Measurements from ENCODE around the gene HMGXB3. TPM values are rescaled to one million over a fixed set of nuclear protein-coding genes. Genes with fewer than 3 reads are reported as not detected.

HMGXB3 gene
- total RNA-seq, 4 donors from 2014 or later, result 17.4 to 26.5 (median 23.1) TPM

- Histone ChIP-seq H3K4me3 (no peak overlapping the region), H3K27ac (replicated peaks in 1 of 4) (no peak overlapping the region), H3K4me1 (peaks cover 0 to under 1% (median 0%) of the 10 kb centered on the region in 4 donors), H3K36me3 (peaks cover 0 to 6% (median 0%) of the 10 kb centered on the region in 4 donors), H3K27me3 (no peaks in the 10 kb centered on the region), H3K9me3 (no peaks in the 10 kb centered on the region)
- WGBS, result 77% methylated on average over 3 of the region's 3 CpGs
- no peak for DNase-seq (ENCODE audit: extremely low spot score)
- intact Hi-C loops (cut with DNase I), result no loop called here
- TF ChIP-seq POLR2A (IDR thresholded peaks at IDR 0.05; ENCODE audit: low read depth) (no peak), EP300 (IDR thresholded peaks at IDR 0.05) (no peak)
Observed at GRCh38 chr5:150073677-150074076, 73.1 kb downstream of the HMGXB3 start.

GRCh38 chr5:150075233-150075632, 74.7 kb downstream of the HMGXB3 start:
- intact Hi-C loops (cut with DNase I), result no loop called here
- TF ChIP-seq POLR2A (IDR thresholded peaks at IDR 0.05; ENCODE audit: low read depth) (no peak), CTCF (IDR thresholded peaks at IDR 0.05) (no peak), EP300 (IDR thresholded peaks at IDR 0.05) (no peak), POLR2AphosphoS5 (IDR thresholded peaks at IDR 0.05) (no peak)
- H3K27me3 ChIP-seq, result no peaks in the 10 kb centered on the region
- 48% methylated on average over 4 of the region's 4 CpGs for WGBS
- H3K36me3 ChIP-seq, result peaks cover 0 to 6% (median 0%) of the 10 kb centered on the region in 4 donors
- H3K27ac ChIP-seq (replicated peaks in 1 of 4), result no peak overlapping the region
- no peaks in the 10 kb centered on the region for H3K9me3 ChIP-seq
- no peaks in the 10 kb centered on the region for H3K4me1 ChIP-seq
- no peak overlapping the region for H3K4me3 ChIP-seq
- DNase-seq (ENCODE audit: extremely low spot score), result no peak

- intact Hi-C loops (cut with DNase I), result no loop called here
- H3K9me3 ChIP-seq, result no peaks in the 10 kb centered on the region
- H3K27me3 ChIP-seq, result no peaks in the 10 kb centered on the region
- no peak overlapping the region for H3K4me3 ChIP-seq
- H3K4me1 ChIP-seq, result no peaks in the 10 kb centered on the region
- H3K27ac ChIP-seq (replicated peaks in 1 of 4), result no peak overlapping the region
- 74% methylated on average over 4 of the region's 4 CpGs for WGBS
- DNase-seq (ENCODE audit: extremely low spot score), result no peak
- peaks cover 0 to 6% (median 0%) of the 10 kb centered on the region in 4 donors for H3K36me3 ChIP-seq
- no peak for TF ChIP-seq POLR2A (IDR thresholded peaks at IDR 0.05; ENCODE audit: low read depth)
- no peak for TF ChIP-seq EP300 (IDR thresholded peaks at IDR 0.05)
- TF ChIP-seq POLR2AphosphoS5 (IDR thresholded peaks at IDR 0.05), result no peak
- TF ChIP-seq CTCF (IDR thresholded peaks at IDR 0.05), result no peak
Observed at GRCh38 chr5:150075806-150076205, 75.3 kb downstream of the HMGXB3 start.

- Histone ChIP-seq H3K27ac (replicated peaks in 1 of 4) (no peak overlapping the region), H3K9me3 (no peaks in the 10 kb centered on the region), H3K36me3 (peaks cover 0 to 6% (median 0%) of the 10 kb centered on the region in 4 donors), H3K4me1 (peaks cover 0 to 4% (median 2%) of the 10 kb centered on the region in 4 donors), H3K27me3 (no peaks in the 10 kb centered on the region), H3K4me3 (no peak overlapping the region)
- WGBS, result 92% methylated on average over 8 of the region's 8 CpGs
- TF ChIP-seq CTCF (IDR thresholded peaks at IDR 0.05) (no peak), POLR2AphosphoS5 (IDR thresholded peaks at IDR 0.05) (no peak), POLR2A (IDR thresholded peaks at IDR 0.05; ENCODE audit: low read depth) (no peak), EP300 (IDR thresholded peaks at IDR 0.05) (no peak)
- intact Hi-C loops (cut with DNase I), result no loop called here
- no peak for DNase-seq (ENCODE audit: extremely low spot score)
Observed at GRCh38 chr5:150077060-150077459, 76.5 kb downstream of the HMGXB3 start.

- TF ChIP-seq POLR2AphosphoS5 (IDR thresholded peaks at IDR 0.05) (no peak), EP300 (IDR thresholded peaks at IDR 0.05) (no peak), POLR2A (IDR thresholded peaks at IDR 0.05; ENCODE audit: low read depth) (no peak), CTCF (IDR thresholded peaks at IDR 0.05) (no peak)
- 91% methylated on average over 3 of the region's 8 CpGs for WGBS
- no peaks in the 10 kb centered on the region for H3K9me3 ChIP-seq
- H3K4me3 ChIP-seq, result no peak overlapping the region
- H3K4me1 ChIP-seq, result peaks cover 0 to 5% (median 2%) of the 10 kb centered on the region in 4 donors
- H3K36me3 ChIP-seq, result peaks cover 0 to 1% (median 0%) of the 10 kb centered on the region in 4 donors
- intact Hi-C loops (cut with DNase I), result no loop called here
- no peak overlapping the region for H3K27ac ChIP-seq (replicated peaks in 1 of 4)
- no peaks in the 10 kb centered on the region for H3K27me3 ChIP-seq
- no peak for DNase-seq (ENCODE audit: extremely low spot score)
Observed at GRCh38 chr5:150077996-150078801, 77.7 kb downstream of the HMGXB3 start.
